Heart right ventricle (tissue), 16 donors: ENCODE measurements around the gene ZNF148. TPM values are rescaled to one million over a fixed set of nuclear protein-coding genes. Genes with fewer than 3 reads are reported as not detected.

Source experiments
- ATAC-seq, 8 donors: fragments of 200-7000 bp; cut with Tn5 transposase; one replicate each; pipeline ENCODE4 v1.9.1; 2020; ENCODE audit warnings: mild to moderate bottlenecking in 8 of 8, moderate library complexity in 8 of 8, moderate number of reproducible peaks in 1 of 8
- DNase-seq, 2 donors: peaks; one replicate each; pipeline ENCODE4 v3.0.0-alpha.2; 2020
- H3K27ac ChIP-seq, 10 donors: fragments of 200-600 bp; sonication (generic) in 2 of 10; one replicate each; pipeline versions ENCODE4 v1.5.0 to v1.8.0; 2020 to 2022; ENCODE audit warnings: mild to moderate bottlenecking in 3 of 10
- H3K27me3 ChIP-seq, 7 donors: fragments of 200-600 bp; one replicate each; pipeline ENCODE4 v1.8.0; 2021 to 2022; ENCODE audit warnings: mild to moderate bottlenecking in 2 of 7
- H3K36me3 ChIP-seq, 9 donors: fragments of 200-600 bp; sonication (generic) in 1 of 9; one replicate each; pipeline versions ENCODE4 v1.5.0 to v1.8.0; 2020 to 2022; ENCODE audit warnings: mild to moderate bottlenecking in 2 of 9
- H3K4me1 ChIP-seq, 9 donors: fragments of 200-600 bp; sonication (generic) in 1 of 9; one replicate each; pipeline versions ENCODE4 v1.5.0 to v1.8.0; 2020 to 2022; ENCODE audit warnings: mild to moderate bottlenecking in 4 of 9
- H3K4me3 ChIP-seq, 10 donors: fragments of 200-600 bp; sonication (generic) in 2 of 10; one replicate each; pipeline versions ENCODE4 v1.5.0 to v1.8.0; 2020 to 2022; ENCODE audit warnings: mild to moderate bottlenecking in 7 of 10, moderate library complexity in 2 of 10
- H3K9me3 ChIP-seq, 11 donors: fragments of 200-600 bp in 10 of 11; sonication (generic) in 2 of 11; one replicate each; pipeline versions ENCODE4 v1.5.0 to v1.8.0; 2013 to 2022; ENCODE audit warnings: mild to moderate bottlenecking in 2 of 11, control low read depth in 1 of 11, moderate library complexity in 1 of 11
- CTCF ChIP-seq, 9 donors: fragments of 200-600 bp; sonication (generic) in 2 of 9; IDR thresholded peaks; one replicate each; pipeline versions ENCODE4 v1.5.0 to v1.8.0; 2021 to 2022; ENCODE audit warnings: antibody characterized with exemption in 9 of 9, mild to moderate bottlenecking in 5 of 9, moderate library complexity in 1 of 9
- WGBS, 2 donors: extraction: QIAGEN DNeasy Blood & Tissue Kit; methylation state at CpG; one replicate each; pipeline ENCODE4 v1.1.7; 2013; ENCODE audit warnings: inconsistent platforms in 1 of 2; 5-methylcytosine and 5-hydroxymethylcytosine counted together
- intact Hi-C, 10 donors: fragments of 100-400 bp; cut with DNase I; formaldehyde crosslinking; loops; one replicate each; pipeline versions ENCODE4 v1.11.1 to v1.14.2; 2022
- polyA plus RNA-seq, 2 donors: library from polyadenylated mRNA; stranded (reverse); fragments of 200-250 nt; gene quantifications; one replicate each; pipeline ENCODE4 v1.2.3, GENCODE V29; 2013
- total RNA-seq, 10 donors: library from RNA; stranded (reverse); fragmentation: NEBNext Ultra II Directional in 3 of 10; extraction: Animal tissue kit (Norgen Biotek cat#: 25700) in 3 of 10; gene quantifications; one replicate each; pipeline versions ENCODE4 v1.2.1 to v1.2.4, GENCODE V29; 2021 to 2023
- donor health status: Arrhythmogenic right ventricular cardiomyopathy.
- donor health status: ischemic (EF 13 %, LVEDD 7.1; RV severe dilation, severe dysfunction).
- donor health status: healthy with polysubstance abuse.
- donor health status: DM: no; HTN: yes; CAD: no.
- donor health status: DM: no; HTN: no; CAD: no.
- donor health status: ischemic (EF 25% LVEDD 6.9; RV normal size, moderate dysfunction).
- donor health status: ischemic (EF 25% LVEDD 5.7; RV mildly dilated, moderate dysfunction).
- donor health status: healthy.
- donor health status: DM: yes; HTN: yes; CAD: no.
- donor health status: Ischemic cardiomyopathy.
- donor health status: ischemic (EF 35%, LVEDD 5.7; RV mildly dilated, moderate dysfunction).
- donor health status: nonischemic (EF 11% LVEDD 7.7; RV severe dilation, severe dysfunction).
- donor health status: DM: yes; HTN: yes; CAD: no.
- donor health status: PGD.
- donor health status: ischemic (EF 29% LVEDD 5.4; RV normal size, mild dysfunction).
- donor health status: nonischemic (EF 23%, LVEDD 6.1; RV moderate dilation, normal function).

ZNF148 gene
- total and polyA plus RNA-seq, 12 donors, result 2.9 to 59.6 (median 44.7) TPM

- DNase-seq, result no peak
- no peaks in the 10 kb centered on the region for H3K27me3 ChIP-seq
- H3K4me3 ChIP-seq, result no peak overlapping the region
- peaks cover 0 to 58% (median 7%) of the 10 kb centered on the region in 9 donors for H3K36me3 ChIP-seq
- H3K9me3 ChIP-seq, result no peaks in the 10 kb centered on the region
- TF ChIP-seq CTCF (IDR thresholded peaks at IDR 0.05), result no peak
- intact Hi-C loops, result no loop called here
- ATAC-seq, result no peak
- no peak overlapping the region for H3K27ac ChIP-seq
- 86 to 91% methylated on average over 4 of the region's 4 CpGs for WGBS, 2 donors
- peaks cover 0 to 17% (median 0%) of the 10 kb centered on the region in 9 donors for H3K4me1 ChIP-seq
Observed at GRCh38 chr3:125318167-125318865, 56.8 kb downstream of the ZNF148 start.

- Histone ChIP-seq H3K27ac (no peak overlapping the region), H3K4me1 (peaks cover 0 to 17% (median 0%) of the 10 kb centered on the region in 9 donors), H3K36me3 (peaks cover 0 to 58% (median 7%) of the 10 kb centered on the region in 9 donors), H3K9me3 (no peaks in the 10 kb centered on the region), H3K27me3 (no peaks in the 10 kb centered on the region), H3K4me3 (no peak overlapping the region)
- WGBS, 2 donors, result 95 to 97% methylated on average over 1 of the region's 1 CpG
- ATAC-seq (no peak), DNase-seq (no peak)
- intact Hi-C loops, result no loop called here
- no peak for TF ChIP-seq CTCF (IDR thresholded peaks at IDR 0.05)
Observed at GRCh38 chr3:125317761-125318160, 57.4 kb downstream of the ZNF148 start.

- peaks cover 0 to 58% (median 8%) of the 10 kb centered on the region in 9 donors for H3K36me3 ChIP-seq
- intact Hi-C loops, result no loop called here
- DNase-seq (no peak), ATAC-seq (no peak)
- no peaks in the 10 kb centered on the region for H3K9me3 ChIP-seq
- H3K4me1 ChIP-seq, result peaks cover 0 to 17% (median 0%) of the 10 kb centered on the region in 9 donors
- no peak overlapping the region for H3K4me3 ChIP-seq
- no peak overlapping the region for H3K27ac ChIP-seq
- H3K27me3 ChIP-seq, result no peaks in the 10 kb centered on the region
- TF ChIP-seq CTCF (IDR thresholded peaks at IDR 0.05), result no peak
Observed at GRCh38 chr3:125316949-125317348, 58.2 kb downstream of the ZNF148 start.

- TF ChIP-seq CTCF (IDR thresholded peaks at IDR 0.05), result no peak
- 92 to 95% methylated on average over 1 of the region's 1 CpG for WGBS, 2 donors
- Histone ChIP-seq H3K27ac (no peak overlapping the region), H3K27me3 (no peaks in the 10 kb centered on the region), H3K4me1 (peaks cover 0 to 22% (median 0%) of the 10 kb centered on the region in 9 donors), H3K36me3 (peaks cover 0 to 57% (median 7%) of the 10 kb centered on the region in 9 donors), H3K4me3 (no peak overlapping the region), H3K9me3 (no peaks in the 10 kb centered on the region)
- ATAC-seq, result no peak
- no peak for DNase-seq
- intact Hi-C loops, result no loop called here
Observed at GRCh38 chr3:125316246-125316645, 58.9 kb downstream of the ZNF148 start.
